Glomerular visceral epithelial cell (primary cell): Measurements from ENCODE around the gene SLC22A23.

Experiments used
- DNase-seq: peaks from one replicate; pipeline ENCODE4 v3.0.0-alpha.2; 2016; ENCODE audit errors: extremely low spot score

The SLC22A23 gene

GRCh38 chr6:3471286-3471685, 14.4 kb upstream of the SLC22A23 start:
- no peak for DNase-seq

DNA sequence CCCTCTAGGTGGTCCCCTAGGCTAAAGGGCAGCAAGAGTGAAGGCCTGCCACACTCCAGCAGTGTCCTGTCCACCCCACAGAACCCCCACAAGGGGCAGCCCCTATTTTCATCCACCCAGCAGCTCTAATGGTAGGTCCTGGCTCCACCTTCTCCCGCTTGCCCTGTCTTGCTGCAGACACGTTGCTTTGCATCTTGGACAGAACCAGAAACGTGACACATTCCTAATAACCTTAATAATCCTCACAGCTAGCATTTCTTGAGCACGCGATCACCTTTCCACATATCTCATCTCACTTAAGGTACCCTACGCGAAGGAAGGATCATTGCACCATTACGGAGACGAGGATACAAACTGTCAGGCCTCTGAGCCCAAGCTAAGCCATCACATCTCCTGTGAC, 11.7 kb upstream of the SLC22A23 start:
- DNase-seq: no peak

GRCh38 chr6:3467996-3468395, 11.1 kb upstream of the SLC22A23 start:
- no peak for DNase-seq

DNA sequence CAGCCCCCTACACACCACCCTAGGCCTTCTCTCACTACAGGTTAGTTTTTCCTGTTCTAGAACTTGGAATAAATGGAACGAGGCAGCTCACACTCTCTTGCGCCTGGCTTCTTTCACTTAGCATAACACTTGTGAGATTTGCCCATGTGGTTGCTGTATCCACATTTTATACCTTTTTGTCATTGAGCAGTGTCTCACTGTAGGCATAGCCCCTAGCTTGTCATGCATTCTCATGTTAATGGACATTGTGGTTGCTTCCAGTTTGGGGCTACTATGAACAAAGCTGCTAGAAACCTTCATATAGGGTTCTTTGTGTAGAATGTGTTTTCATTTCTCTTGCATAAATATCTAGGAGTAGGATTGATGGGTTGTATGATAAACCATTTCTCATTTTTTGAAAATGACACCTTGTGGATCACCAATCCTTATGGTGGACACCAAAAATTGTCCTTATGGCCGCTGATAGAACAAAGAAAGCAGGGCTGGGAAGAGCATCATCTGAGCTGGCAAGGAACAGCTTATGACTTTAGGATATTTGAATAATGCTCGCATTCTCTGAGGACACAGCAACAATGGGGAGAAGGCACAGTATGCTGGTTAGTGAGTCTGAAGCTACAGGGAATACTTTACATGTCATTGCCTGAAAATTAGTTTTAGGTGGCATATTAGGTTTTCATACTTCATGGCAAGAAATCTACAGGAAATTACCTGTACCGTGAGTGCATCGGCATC, 9.8 kb upstream of the SLC22A23 start:
- DNase-seq: no peak

GRCh38 chr6:3460253-3460652, 3.4 kb upstream of the SLC22A23 start:
- no peak for DNase-seq

- no peak for DNase-seq
Observed at GRCh38 chr6:3458706-3459421, 2.0 kb upstream of the SLC22A23 start.

DNA sequence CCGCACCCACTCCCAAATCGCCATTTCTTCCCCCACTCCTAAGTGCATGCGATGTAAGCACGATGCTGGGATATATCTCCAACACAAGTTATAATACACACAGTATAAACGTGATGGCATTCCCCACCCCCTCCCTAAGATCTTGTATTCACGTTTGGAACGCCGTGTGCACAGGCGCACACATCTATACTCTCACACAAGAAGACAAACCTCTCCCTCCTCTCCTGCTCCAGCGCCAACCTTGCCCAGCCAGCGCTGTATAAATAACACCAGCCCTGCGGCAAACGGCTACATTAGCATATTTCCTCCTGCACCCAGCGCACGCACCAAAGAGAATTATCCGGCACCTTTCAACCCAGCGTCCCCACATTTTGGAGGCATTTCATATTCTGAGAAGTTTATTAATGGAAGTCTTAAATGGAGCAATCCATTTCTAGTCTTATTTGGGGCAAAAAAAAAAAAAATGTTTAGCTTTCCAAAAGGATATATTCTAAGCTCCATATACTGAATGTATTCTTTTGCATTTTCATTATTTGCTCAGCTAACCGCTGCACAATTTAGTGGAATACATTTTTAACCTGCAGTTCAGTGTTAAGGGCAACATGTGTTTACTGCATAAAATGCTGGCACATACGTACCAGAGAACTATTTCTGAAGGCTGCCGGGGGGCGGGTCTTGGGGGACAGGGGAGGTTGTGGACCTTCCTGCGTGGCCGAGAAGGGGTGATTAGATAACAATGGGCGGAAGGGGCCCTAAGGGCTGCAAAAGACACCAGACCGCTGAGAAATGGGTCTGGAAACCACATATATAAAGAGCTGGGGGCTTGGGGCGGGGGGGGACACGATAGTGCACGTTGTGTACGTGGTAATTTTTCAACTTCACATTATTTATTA, 1.1 kb upstream of the SLC22A23 start:
- DNase-seq: no peak

DNA sequence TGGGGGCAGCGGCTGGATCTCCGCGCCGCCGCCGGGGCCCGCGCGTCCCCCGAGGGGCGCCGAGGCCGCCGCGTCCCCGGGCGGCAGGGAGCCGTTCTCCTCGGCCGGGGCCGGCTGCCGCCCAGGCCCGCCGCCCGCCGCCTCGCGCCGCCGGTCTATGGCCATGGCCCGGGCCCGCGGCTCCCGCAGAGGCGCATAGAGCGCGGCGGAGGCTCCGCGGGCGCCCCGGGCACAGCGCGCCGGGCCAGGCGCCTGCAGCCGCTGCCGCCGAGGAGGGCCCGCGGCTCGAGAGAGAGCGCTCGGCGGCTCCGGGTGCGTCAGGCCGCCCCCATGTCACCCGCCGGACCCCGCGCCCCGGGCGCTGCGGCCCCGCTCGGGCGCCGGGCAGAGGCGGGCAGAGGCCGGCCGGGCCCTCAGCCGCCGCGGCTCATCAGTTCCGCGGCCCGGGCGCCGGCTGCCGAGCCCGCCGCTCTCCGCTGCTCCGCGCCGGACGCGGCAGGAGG, 404 bp downstream of the SLC22A23 start:
- no peak for DNase-seq

DNA sequence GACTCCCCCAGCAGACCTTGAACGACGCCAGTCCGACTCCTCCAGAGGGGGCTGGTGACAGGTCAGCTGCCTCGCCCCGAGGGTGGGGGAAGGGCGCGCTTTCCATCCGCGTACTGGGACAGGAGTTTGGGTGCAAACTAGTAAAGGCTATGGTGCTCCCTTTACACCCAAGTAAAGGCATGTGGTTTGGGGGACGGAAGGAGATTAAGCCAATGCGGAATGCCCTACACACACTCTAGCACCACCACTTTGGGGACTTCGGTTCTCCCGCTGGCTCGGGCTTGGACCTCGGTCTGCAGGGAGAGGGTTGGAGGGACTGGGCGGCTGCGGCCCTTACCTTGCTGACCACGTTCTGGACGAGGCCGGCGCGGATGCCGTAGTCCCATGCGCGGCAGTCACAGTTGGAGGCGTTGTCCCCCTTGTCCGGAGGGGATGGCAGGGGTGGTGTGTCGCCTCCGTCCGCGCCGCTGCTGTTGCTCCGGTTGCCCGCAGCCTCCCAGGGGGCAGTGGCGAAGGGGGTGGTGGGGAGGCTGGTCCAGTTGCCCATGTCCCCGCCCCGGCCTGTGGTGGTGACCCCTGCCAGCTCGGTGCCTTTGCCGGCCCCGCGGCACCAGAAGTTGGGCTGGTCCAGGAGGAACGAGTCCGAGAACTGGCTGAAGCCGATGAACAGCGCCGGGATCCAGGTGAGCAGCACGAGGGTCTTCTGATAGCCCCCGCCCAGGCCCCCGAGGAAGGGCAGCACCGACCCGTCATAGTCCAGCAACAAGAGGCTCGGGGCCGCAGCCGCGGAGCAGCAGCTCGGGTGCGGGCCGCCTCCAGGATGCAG, 1.1 kb downstream of the SLC22A23 start:
- no peak for DNase-seq

DNA sequence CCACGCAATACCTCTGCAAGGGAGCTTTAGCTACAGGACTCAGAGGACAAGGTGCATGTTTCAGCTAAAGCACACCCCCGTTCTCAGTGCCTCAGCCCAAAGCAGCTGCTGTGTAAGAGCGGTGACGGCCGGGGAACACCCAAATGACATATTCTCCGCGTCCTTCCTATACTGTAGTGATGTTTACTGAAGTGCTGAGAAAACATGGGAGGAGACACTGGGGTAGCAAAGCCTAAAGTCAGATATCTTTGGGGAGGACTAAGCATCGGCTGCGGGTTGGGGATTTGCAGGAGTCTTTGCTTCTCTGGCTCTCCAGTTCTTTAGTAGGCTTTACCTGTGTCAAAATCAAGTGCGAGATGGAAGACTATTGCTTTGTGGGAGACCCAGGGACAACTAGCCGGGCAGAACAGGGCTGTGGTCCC, 1.7 kb downstream of the SLC22A23 start:
- DNase-seq: no peak

DNA sequence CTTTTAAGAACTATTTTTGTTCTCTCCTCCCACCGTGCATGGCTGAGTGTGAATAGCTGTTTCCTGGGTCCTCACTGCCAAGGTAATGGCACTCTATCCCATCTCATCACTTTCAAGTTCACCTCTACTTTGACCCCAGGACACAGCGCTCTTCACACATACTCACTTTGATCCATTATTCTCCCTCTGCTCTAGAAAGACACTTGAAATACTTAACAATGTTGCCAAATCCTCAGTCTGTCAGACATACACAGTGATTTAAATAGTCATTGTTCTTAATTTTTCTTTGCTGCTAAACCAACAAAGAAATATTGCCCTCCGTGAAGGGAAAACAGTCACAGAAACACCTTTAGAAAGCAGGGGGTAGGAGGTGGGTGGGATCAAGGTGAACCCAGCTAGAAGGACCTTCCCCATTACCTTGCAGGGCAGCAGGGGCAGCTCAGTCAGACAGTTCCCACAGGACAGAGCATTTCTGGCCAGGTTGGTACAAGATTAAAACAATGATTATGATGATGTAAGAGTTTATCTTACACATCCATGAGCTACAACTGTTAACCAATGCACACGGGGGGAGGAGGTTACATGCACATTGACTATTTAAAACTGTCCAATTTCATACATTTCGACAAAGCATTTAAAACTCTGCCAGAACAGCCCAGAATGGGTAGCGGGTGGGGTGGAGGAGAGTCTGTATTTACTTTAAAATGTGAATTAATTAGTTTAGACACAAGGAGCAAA, 2.4 kb downstream of the SLC22A23 start:
- DNase-seq: no peak

DNA sequence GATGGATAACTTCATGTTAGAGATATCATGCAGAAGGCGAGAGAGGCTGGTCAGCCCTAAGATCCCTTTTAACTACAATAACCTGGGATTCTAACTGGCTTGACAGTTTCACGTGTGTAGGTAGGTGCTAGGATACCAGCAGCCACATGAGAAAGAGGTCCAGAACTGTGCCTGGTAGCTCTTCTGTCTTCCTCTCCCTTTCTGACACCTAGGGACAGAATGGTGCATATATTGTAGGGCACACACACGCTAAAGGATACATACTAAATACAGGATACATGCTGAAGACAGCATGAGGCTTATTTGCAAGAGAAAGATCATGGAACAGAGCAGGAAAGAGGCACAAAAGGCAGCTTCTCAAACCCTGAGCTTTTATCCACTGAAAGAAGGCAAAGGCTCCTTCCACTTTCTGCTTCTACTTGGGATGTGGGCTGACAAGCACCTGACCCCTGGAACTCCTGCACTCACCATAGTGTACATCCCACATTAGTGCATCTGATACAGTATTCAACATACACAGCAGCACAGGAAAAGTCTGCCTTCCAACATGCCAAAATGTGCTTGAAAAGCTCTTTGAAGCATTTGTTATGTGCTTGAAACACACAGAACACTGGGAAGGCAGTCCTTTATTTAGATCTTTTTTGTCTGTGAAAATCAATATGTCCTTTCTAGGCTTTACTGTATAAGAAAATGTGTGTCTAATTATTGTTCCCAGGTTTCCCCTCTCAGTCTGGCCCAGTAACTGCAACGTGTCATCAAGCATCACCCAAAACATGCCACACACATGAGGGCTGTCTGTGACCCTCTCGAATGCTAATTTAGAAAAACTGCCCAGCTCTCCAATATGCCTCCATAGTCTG, 3.2 kb downstream of the SLC22A23 start:
- no peak for DNase-seq

DNA sequence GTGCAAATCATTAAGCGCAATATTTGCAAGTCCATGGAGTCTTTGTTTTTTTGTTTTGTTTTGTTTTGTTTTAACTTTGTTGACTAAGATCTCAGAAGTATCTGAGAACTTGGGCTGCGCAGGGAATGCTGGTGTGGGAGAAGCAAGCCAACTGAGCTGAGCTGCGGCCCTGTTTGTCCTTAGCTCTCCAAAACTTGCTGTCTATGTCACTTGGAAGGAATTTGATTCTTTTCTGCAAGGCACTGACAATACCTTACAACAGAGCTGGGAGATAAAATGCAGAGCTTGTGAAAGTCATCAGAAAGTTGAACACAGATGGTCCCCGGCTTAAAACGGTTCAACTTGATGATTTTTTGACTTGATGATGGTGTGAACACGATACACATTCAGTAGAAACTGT, 5.4 kb downstream of the SLC22A23 start:
- no peak for DNase-seq

DNA sequence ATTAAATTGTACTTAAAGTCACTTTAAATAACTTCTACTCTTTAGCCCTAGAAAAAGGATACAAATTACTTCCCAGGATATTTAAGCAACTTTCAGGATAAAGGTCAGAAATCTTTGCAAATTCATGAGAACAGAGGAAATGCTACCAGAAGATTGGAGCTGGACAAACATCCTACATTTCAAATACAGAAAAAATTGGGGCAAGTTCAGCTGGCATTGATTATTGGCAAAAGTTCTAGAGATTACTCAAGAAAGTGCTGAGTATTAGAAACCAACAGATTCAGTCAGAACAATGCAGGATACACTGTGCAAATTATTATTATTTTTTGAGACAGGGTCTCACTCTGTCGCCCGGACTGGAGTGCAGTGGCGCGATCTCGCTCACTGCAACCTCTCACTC, 6.0 kb downstream of the SLC22A23 start:
- no peak for DNase-seq

- no peak for DNase-seq
Observed at GRCh38 chr6:3449750-3450305, 7.0 kb downstream of the SLC22A23 start.

DNA sequence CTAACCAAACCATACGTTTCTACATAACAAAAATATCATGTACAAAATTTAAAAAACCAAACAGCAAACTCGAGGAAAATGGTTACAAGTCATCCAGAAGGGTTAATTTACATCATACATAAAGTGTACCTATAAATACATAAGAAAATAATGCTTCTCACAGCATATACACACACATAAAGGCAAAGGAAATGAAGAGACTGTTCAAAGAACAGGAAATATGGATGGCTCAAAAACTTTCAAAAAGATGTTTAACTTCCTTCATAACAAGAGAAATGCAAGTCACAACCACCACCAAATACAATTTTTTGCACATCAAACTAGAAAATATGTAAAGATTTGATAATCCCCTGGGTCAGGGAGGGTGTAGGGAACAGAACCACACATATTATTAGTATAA, 7.5 kb downstream of the SLC22A23 start:
- DNase-seq: no peak

GRCh38 chr6:3447005-3447404, 9.8 kb downstream of the SLC22A23 start:
- no peak for DNase-seq

DNA sequence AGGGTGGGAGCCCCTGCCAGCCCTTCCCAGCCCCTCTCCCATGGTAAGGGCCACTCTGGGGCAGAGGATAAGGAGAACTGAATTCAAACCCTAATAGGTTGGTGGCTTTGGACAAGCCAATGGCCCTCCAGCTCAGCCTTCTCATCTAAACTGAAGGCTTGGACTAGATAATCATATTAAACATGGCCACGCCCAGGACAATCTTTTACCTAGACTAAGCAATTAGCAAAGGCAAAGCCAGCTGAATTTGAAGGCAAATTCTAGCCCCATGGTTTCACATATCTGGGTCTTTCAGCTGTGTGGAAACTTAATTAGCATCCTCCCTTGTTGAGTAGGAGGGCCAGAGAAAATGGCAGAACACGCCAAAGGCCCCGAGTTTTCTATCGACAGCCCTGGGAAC, 10.7 kb downstream of the SLC22A23 start:
- no peak for DNase-seq
